Hepatocyte (in vitro differentiated cells): ENCODE data around the gene SCNM1.

Experiments used
- EZH2 ChIP-seq: fragments of 200-600 bp; sonication (generic); IDR thresholded peaks from 2 replicates; pipeline ENCODE4 v1.6.1; 2016; ENCODE audit warnings: antibody characterized with exemption, mild to moderate bottlenecking, borderline replicate concordance
- EZH2phosphoT487 ChIP-seq: fragments of 200-600 bp; sonication (generic); IDR thresholded peaks from one replicate; pipeline ENCODE4 v1.6.1; 2018; ENCODE audit warnings: antibody characterized with exemption, mild to moderate bottlenecking, low read depth, moderate library complexity; ENCODE audit not compliant: unreplicated experiment, severe bottlenecking
- TF ChIP-seq, protein P1 (sequence below): fragments of 200-600 bp; sonication (generic); IDR thresholded peaks from 2 replicates; pipeline ENCODE4 v1.5.1; 2016; ENCODE audit warnings: antibody characterized with exemption, mild to moderate bottlenecking; ENCODE audit not compliant: poor library complexity

DNA sequence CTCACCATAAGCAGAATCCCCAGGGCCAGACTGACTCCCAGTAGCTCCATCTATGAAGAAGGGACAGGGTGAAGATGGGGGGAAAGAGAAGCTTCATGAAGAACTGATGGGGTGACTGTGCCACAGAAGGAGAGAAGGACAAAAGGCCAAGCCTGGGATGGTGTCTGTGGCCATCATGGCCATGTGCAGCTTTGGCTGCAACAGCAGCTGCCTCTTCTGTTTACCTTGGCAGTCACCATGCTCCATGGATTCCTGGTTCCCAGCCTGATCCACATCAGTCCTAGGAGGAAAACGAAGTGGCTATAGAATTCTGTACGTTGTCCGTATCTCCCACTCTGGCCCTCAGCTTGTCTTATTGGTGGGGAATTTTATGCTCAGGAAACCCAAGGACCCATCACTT is 31.5 kb upstream of the SCNM1 start:
- TF ChIP-seq, protein P1, sequence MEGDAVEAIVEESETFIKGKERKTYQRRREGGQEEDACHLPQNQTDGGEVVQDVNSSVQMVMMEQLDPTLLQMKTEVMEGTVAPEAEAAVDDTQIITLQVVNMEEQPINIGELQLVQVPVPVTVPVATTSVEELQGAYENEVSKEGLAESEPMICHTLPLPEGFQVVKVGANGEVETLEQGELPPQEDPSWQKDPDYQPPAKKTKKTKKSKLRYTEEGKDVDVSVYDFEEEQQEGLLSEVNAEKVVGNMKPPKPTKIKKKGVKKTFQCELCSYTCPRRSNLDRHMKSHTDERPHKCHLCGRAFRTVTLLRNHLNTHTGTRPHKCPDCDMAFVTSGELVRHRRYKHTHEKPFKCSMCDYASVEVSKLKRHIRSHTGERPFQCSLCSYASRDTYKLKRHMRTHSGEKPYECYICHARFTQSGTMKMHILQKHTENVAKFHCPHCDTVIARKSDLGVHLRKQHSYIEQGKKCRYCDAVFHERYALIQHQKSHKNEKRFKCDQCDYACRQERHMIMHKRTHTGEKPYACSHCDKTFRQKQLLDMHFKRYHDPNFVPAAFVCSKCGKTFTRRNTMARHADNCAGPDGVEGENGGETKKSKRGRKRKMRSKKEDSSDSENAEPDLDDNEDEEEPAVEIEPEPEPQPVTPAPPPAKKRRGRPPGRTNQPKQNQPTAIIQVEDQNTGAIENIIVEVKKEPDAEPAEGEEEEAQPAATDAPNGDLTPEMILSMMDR, result no peak
- no peak for TF ChIP-seq EZH2
- no peak for TF ChIP-seq EZH2phosphoT487
